ENCODE data around the gene MAGIX. TPM values are rescaled to one million over a fixed set of nuclear protein-coding genes. Genes with fewer than 3 reads are reported as not detected.

MAGIX gene
- total RNA-seq, 1 donor from 2014 or later = 2.4 TPM

DNA sequence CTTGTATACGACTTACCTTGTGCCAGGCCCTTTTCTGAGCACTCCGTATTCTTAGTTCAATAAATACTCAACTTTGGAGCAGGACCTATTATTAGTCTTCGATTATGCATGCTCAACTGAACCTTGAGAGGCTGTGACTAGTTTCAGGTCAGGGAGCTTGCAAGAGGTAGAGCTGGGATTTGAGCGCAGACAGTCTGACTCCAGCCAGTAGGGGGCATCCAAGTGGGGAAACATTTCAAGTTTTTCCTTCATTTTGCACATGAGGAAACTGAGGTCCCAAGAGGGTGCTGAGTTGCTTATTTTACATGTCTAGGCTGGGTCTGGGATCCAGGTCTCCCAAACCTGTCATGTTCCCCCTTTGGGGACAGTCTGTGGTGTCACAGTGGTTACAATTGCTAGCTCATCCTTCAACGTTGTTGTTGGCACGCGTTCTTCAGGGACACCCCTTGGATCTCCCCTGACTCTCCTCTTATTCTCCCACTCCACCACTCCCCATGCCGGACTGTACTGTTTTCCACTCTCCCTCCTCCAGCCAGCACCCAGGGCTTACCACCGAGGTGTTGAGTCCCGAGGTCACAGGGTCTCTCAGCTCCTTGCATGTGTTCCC, 30.3 kb downstream of the MAGIX start:
- Histone ChIP-seq H3K4me3 (no peak overlapping the region), H3K27ac (replicated peaks) (no peak overlapping the region), H3K9me3 (replicated peaks) (no peaks in the 10 kb centered on the region), H3K27me3 (ENCODE audit: low read depth) (no peaks in the 10 kb centered on the region), H3K4me1 (peaks cover 17% of the 10 kb centered on the region), H3K36me3 (no peaks in the 10 kb centered on the region)
- no peak for DNase-seq
- TF ChIP-seq, protein P1, sequence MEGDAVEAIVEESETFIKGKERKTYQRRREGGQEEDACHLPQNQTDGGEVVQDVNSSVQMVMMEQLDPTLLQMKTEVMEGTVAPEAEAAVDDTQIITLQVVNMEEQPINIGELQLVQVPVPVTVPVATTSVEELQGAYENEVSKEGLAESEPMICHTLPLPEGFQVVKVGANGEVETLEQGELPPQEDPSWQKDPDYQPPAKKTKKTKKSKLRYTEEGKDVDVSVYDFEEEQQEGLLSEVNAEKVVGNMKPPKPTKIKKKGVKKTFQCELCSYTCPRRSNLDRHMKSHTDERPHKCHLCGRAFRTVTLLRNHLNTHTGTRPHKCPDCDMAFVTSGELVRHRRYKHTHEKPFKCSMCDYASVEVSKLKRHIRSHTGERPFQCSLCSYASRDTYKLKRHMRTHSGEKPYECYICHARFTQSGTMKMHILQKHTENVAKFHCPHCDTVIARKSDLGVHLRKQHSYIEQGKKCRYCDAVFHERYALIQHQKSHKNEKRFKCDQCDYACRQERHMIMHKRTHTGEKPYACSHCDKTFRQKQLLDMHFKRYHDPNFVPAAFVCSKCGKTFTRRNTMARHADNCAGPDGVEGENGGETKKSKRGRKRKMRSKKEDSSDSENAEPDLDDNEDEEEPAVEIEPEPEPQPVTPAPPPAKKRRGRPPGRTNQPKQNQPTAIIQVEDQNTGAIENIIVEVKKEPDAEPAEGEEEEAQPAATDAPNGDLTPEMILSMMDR (IDR thresholded peaks at IDR 0.05; ENCODE audit: borderline replicate concordance) = peak; percentile 63
- intact Hi-C loops (cut with micrococcal nuclease) = no loop called here

DNA sequence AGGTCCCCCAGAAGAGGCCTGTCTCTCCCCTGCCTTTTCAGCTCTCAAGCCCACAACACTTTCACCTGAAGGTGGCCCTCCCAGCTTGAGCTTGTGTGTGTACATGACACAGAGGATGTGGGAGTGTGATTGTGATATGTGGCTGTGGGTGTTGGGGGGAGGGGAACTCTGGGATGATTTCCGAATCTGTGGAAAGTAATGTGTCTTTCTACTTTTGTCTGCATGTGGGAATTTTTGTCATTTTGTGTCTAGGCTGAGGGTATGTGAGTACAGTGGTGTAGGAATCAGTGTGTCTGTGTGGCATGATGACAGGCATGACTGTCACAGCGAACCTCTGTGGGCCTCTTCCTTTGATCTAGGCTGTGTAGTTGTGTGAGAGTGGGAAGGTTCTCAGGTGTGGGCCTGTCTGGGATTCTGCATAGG, 31.0 kb downstream of the MAGIX start:
- Histone ChIP-seq H3K27ac (replicated peaks) (no peak overlapping the region), H3K36me3 (no peaks in the 10 kb centered on the region), H3K9me3 (replicated peaks) (no peaks in the 10 kb centered on the region), H3K27me3 (ENCODE audit: low read depth) (no peaks in the 10 kb centered on the region), H3K4me3 (no peak overlapping the region), H3K4me1 (peaks cover 17% of the 10 kb centered on the region)
- no peak for DNase-seq
- intact Hi-C loops (cut with micrococcal nuclease) = no loop called here
- TF ChIP-seq, protein P1 (IDR thresholded peaks at IDR 0.05; ENCODE audit: borderline replicate concordance) = no peak

DNA sequence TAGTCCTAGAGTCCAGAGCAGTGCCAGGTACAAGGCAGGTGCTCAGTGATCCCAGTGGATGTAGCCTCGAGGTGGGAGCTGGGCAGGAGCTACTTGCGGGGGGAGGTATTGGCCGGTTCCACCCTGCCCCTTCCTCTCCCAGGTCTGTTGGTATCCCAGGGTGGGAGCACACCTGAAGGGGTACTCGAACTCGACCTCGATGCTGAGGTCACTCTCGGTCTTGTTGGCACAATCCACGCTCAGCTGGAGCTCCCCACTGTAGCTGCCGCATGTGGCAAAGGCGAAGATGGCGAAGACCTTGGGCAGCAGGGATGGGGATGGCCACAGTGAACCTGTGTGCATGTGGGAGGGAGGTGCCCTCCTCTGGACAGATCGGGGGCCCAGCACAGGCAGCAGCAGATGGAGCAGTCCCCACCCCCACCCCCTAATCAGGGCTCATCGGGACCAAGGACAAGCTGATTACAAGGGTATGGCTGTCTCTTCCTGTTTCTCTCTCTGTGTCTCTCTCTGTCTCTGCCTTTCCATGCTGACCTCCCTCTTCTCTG, 35.1 kb downstream of the MAGIX start:
- intact Hi-C loops (cut with micrococcal nuclease) = no loop called here
- Histone ChIP-seq H3K36me3 (no peaks in the 10 kb centered on the region), H3K4me3 (no peak overlapping the region)

DNA sequence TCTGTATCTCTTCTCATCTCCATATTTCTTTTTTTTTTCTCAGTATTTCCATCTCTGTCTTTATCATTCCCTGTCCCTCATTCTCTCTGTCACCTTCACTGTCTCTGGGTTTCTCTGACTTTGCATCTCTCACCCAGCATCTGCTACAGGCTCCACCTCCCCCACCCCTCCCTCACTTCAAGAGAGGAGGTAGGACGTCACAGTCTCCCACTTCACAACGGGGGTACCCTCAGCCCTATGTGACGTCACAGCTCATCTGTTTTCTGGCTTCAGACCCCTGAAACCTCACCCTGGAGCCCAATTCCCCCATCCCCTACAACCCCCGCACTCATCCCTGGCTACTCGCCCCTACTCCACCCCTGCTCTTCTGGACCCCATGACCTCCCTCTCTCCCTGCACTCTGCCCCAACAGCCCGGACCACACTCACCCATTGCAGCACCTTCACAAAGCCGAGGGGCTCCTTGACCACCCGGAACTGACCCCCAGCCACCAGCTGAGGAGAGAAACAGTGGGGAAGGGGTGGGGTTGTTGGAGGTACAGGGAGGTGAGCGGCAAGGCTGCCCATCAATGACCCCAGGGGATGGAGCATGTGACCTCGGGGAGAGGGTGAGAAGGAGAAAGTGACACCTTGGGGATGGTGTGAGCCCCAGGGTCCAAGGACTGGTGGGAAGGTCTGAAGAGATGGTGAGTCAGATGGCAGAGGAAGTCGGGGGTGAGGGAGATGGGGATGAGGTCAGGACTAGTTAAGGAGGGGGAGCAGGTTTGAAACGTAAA, 36.2 kb downstream of the MAGIX start:
- Histone ChIP-seq H3K27ac (replicated peaks) (no peak overlapping the region), H3K27me3 (ENCODE audit: low read depth) (no peaks in the 10 kb centered on the region), H3K4me1 (peaks cover 8% of the 10 kb centered on the region), H3K9me3 (replicated peaks) (no peaks in the 10 kb centered on the region), H3K36me3 (no peaks in the 10 kb centered on the region), H3K4me3 (no peak overlapping the region)
- TF ChIP-seq, protein P1 (IDR thresholded peaks at IDR 0.05; ENCODE audit: borderline replicate concordance) = no peak
- intact Hi-C loops (cut with micrococcal nuclease) = no loop called here
- DNase-seq = no peak

More for the DNA sequence above, 35.1 kb downstream of the MAGIX start:
- Histone ChIP-seq H3K27ac (replicated peaks) (no peak overlapping the region), H3K4me1 (peaks cover 8% of the 10 kb centered on the region), H3K27me3 (ENCODE audit: low read depth) (no peaks in the 10 kb centered on the region), H3K9me3 (replicated peaks) (no peaks in the 10 kb centered on the region)
- DNase-seq = no peak
- TF ChIP-seq, protein P1 (IDR thresholded peaks at IDR 0.05; ENCODE audit: borderline replicate concordance) = no peak

DNA sequence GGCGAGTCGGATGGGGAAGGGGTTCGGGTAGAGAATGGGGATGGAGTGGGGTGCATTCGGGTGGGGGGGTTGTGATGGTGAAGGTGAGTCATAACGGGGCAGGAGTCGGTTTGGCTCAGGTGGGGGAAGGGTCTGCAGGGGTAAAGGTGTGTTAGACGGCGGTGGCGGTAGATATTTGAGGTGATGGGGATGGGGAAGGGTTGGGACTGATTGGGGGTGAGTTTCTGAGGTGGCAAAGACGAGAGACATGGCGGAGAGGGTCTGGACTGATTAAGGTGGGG, 36.7 kb downstream of the MAGIX start:
- Histone ChIP-seq H3K27ac (replicated peaks) (no peak overlapping the region), H3K27me3 (ENCODE audit: low read depth) (no peaks in the 10 kb centered on the region), H3K4me3 (no peak overlapping the region), H3K9me3 (replicated peaks) (no peaks in the 10 kb centered on the region), H3K36me3 (no peaks in the 10 kb centered on the region), H3K4me1 (peaks cover 8% of the 10 kb centered on the region)
- TF ChIP-seq, protein P1 (IDR thresholded peaks at IDR 0.05; ENCODE audit: borderline replicate concordance) = no peak
- intact Hi-C loops (cut with micrococcal nuclease) = no loop called here
- DNase-seq = no peak
